Loucy (cell line): ENCODE results near the gene CERS6.

Experiments used
- H2AFZ ChIP-seq: fragments of 200-600 bp; sonication (generic); 2 replicates; pipeline ENCODE4 v1.6.0; 2016; ENCODE audit warnings: antibody characterized with exemption, mild to moderate bottlenecking, low read length, moderate library complexity
- H3F3A ChIP-seq: fragments of 200-600 bp; 2 replicates; pipeline ENCODE4 v1.6.0; 2016; ENCODE audit warnings: antibody characterized with exemption, low read depth, mild to moderate bottlenecking
- H3K27me3 ChIP-seq: fragments of 200-600 bp; sonication (generic); 2 replicates; pipeline ENCODE4 v1.6.1; 2014; ENCODE audit warnings: low read length, mild to moderate bottlenecking; ENCODE audit not compliant: insufficient read depth, poor library complexity, severe bottlenecking
- H3K36me3 ChIP-seq: fragments of 200-600 bp; sonication (generic); 2 replicates; pipeline ENCODE4 v1.6.1; 2016; ENCODE audit warnings: low read length; ENCODE audit not compliant: insufficient read depth
- H3K4me1 ChIP-seq: fragments of 200-600 bp; sonication (generic); 2 replicates; pipeline ENCODE4 v1.5.1; 2014; ENCODE audit warnings: low read length, mild to moderate bottlenecking; ENCODE audit not compliant: insufficient read depth, poor library complexity, severe bottlenecking
- H3K4me2 ChIP-seq: fragments of 200-600 bp; sonication (generic); 2 replicates; pipeline ENCODE4 v1.6.0; 2014; ENCODE audit warnings: antibody characterized with exemption, low read length, low read depth, mild to moderate bottlenecking; ENCODE audit not compliant: poor library complexity, severe bottlenecking
- H3K4me3 ChIP-seq: fragments of 200-600 bp; sonication (generic); 2 replicates; pipeline ENCODE4 v1.5.1; 2014; ENCODE audit warnings: low read length, mild to moderate bottlenecking, mixed read lengths; ENCODE audit not compliant: poor library complexity, severe bottlenecking
- H3K79me2 ChIP-seq: fragments of 200-600 bp; sonication (generic); 2 replicates; pipeline ENCODE4 v1.6.1; 2014; ENCODE audit warnings: low read length; ENCODE audit not compliant: insufficient read depth
- H3K9ac ChIP-seq: fragments of 200-600 bp; sonication (generic); 2 replicates; pipeline ENCODE4 v1.6.0; 2014; ENCODE audit warnings: mild to moderate bottlenecking, low read depth, low read length, moderate library complexity; ENCODE audit not compliant: poor library complexity, severe bottlenecking
- H3K9me2 ChIP-seq: fragments of 200-600 bp; sonication (generic); replicated peaks from 2 replicates; pipeline ENCODE4 v1.6.1; 2016; ENCODE audit warnings: low read depth, low read length, mixed read lengths
- H3K9me3 ChIP-seq: fragments of 200-600 bp; sonication (generic); 2 replicates; pipeline ENCODE4 v1.6.1; 2014; ENCODE audit warnings: mild to moderate bottlenecking, antibody characterized with exemption, low read length, low read depth; ENCODE audit not compliant: insufficient read depth
- H4K20me1 ChIP-seq: fragments of 200-600 bp; sonication (generic); 2 replicates; pipeline ENCODE4 v1.6.0; 2014; ENCODE audit warnings: antibody characterized with exemption, low read length, mild to moderate bottlenecking; ENCODE audit not compliant: insufficient read depth, poor library complexity, severe bottlenecking
- CTCF ChIP-seq: fragments of 200-600 bp; sonication (generic); conservative IDR thresholded peaks from 2 replicates; pipeline ENCODE4 v1.5.1; 2014; ENCODE audit warnings: mild to moderate bottlenecking, antibody characterized with exemption, low read length
- EZH2phosphoT487 ChIP-seq: fragments of 200-600 bp; IDR thresholded peaks from 2 replicates; pipeline ENCODE4 v1.6.1; 2018; ENCODE audit warnings: antibody characterized with exemption, mild to moderate bottlenecking, moderate library complexity, borderline replicate concordance

Gene CERS6

GRCh38 chr2:168649105-168649504 is 193.0 kb downstream of the CERS6 start:
- Histone ChIP-seq H3K4me3 (no peak overlapping the region), H2AFZ (no peak overlapping the region), H3F3A (no peaks in the 10 kb centered on the region), H3K79me2 (peaks cover 25% of the 10 kb centered on the region), H3K36me3 (no peaks in the 10 kb centered on the region), H3K9me3 (no peaks in the 10 kb centered on the region), H3K4me2 (no peak overlapping the region), H4K20me1 (no peaks in the 10 kb centered on the region), H3K4me1 (peaks cover 19% of the 10 kb centered on the region), H3K27me3 (no peaks in the 10 kb centered on the region), H3K9me2 (no peaks in the 10 kb centered on the region), H3K9ac (no peak overlapping the region)
- no peak for TF ChIP-seq EZH2phosphoT487
- no peak for TF ChIP-seq CTCF

GRCh38 chr2:168649562-168649961 is 193.5 kb downstream of the CERS6 start:
- Histone ChIP-seq H3K9me2 (no peaks in the 10 kb centered on the region), H3F3A (no peaks in the 10 kb centered on the region), H2AFZ (no peak overlapping the region), H3K9ac (no peak overlapping the region), H3K4me2 (no peak overlapping the region), H3K27me3 (no peaks in the 10 kb centered on the region), H4K20me1 (no peaks in the 10 kb centered on the region), H3K4me1 (peaks cover 15% of the 10 kb centered on the region), H3K36me3 (peaks cover 3% of the 10 kb centered on the region; the same call in 1 of the 2 replicates), H3K4me3 (no peak overlapping the region), H3K79me2 (peaks cover 25% of the 10 kb centered on the region), H3K9me3 (no peaks in the 10 kb centered on the region)
- no peak for TF ChIP-seq CTCF
- no peak for TF ChIP-seq EZH2phosphoT487

DNA sequence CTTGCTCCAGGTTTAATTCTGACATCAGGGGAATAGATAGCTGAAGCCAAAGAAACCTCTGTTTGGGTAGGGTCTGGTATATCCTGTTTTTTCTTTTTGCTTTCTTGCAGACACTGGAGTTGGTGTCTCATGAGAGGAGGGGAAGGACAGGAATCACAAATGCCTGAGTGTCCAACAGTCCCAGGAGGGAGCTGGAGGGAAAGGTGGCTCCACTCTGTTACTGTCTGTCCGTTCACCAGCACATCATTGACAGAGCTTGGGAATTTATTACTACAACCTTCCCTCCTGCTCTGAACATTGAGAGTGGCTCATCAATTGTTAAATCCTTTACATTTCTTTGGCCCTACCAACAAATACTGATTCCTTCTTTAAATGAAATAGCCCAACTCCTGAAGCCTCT is 194.1 kb downstream of the CERS6 start:
- peaks cover 8% of the 10 kb centered on the region; the same call in 1 of the 2 replicates for H3K36me3 ChIP-seq
- H4K20me1 ChIP-seq = no peaks in the 10 kb centered on the region
- peaks cover 14% of the 10 kb centered on the region for H3K4me1 ChIP-seq
- H3K9me2 ChIP-seq = no peaks in the 10 kb centered on the region
- no peak overlapping the region for H3K4me2 ChIP-seq
- H3K9me3 ChIP-seq = no peaks in the 10 kb centered on the region
- no peak overlapping the region for H2AFZ ChIP-seq
- no peaks in the 10 kb centered on the region for H3F3A ChIP-seq
- no peak for TF ChIP-seq EZH2phosphoT487
- TF ChIP-seq CTCF = no peak
- H3K27me3 ChIP-seq = no peaks in the 10 kb centered on the region
- no peak overlapping the region for H3K9ac ChIP-seq
- peaks cover 25% of the 10 kb centered on the region for H3K79me2 ChIP-seq
- H3K4me3 ChIP-seq = no peak overlapping the region
